Activated CD8-positive, alpha-beta memory T cell treated with anti-CD3 and anti-CD28 coated beads, Interleukin-2, amount 50 U/mL, for 1 hour (primary cell): ENCODE measurements around the gene CCL7.
"Not testable (repeated sequence)": the region's sequence is repeated elsewhere in the genome, so short reads cannot be mapped to it uniquely, and the experiment has no call there.

Source experiments
- DNase-seq: peaks from one replicate; pipeline ENCODE4 v3.0.0-alpha.2; 2020; ENCODE audit errors: extremely low read depth

The CCL7 gene

GRCh38 chr17:34269969-34270368, at the start of gene CCL7:
Gene CCL7, plus strand, starts transcription at chr17:34270221. Its CDS starts 70 bp downstream, at chr17:34270291.
- DNase-seq = no peak

GRCh38 chr17:34220752-34221395, 49.1 kb upstream of the CCL7 start:
- no peak for DNase-seq

- no peak for DNase-seq
These were observed 48.6 kb upstream of the CCL7 start for GRCh38 chr17:34221411-34221810.

GRCh38 chr17:34222722-34223497, 47.1 kb upstream of the CCL7 start:
- DNase-seq = no peak

- no peak for DNase-seq
These were observed 45.0 kb upstream of the CCL7 start for GRCh38 chr17:34225046-34225445.

GRCh38 chr17:34226011-34226743, 43.8 kb upstream of the CCL7 start:
- no peak for DNase-seq

- no peak for DNase-seq
These were observed 43.3 kb upstream of the CCL7 start for GRCh38 chr17:34226744-34227034.

GRCh38 chr17:34227293-34227692, 42.7 kb upstream of the CCL7 start:
- DNase-seq = not testable (repeated sequence)

- DNase-seq = no peak
These were observed 42.3 kb upstream of the CCL7 start for GRCh38 chr17:34227707-34228106.

GRCh38 chr17:34228781-34229180, 41.2 kb upstream of the CCL7 start:
- no peak for DNase-seq

GRCh38 chr17:34230342-34230741, 39.7 kb upstream of the CCL7 start:
- no peak for DNase-seq

- no peak for DNase-seq
These were observed 35.4 kb upstream of the CCL7 start for GRCh38 chr17:34234616-34235015.

GRCh38 chr17:34235389-34236028, 34.5 kb upstream of the CCL7 start:
- DNase-seq = no peak

- no peak for DNase-seq
These were observed 33.6 kb upstream of the CCL7 start for GRCh38 chr17:34236281-34236892.

- DNase-seq = no peak
These were observed 32.6 kb upstream of the CCL7 start for GRCh38 chr17:34237458-34237857.

GRCh38 chr17:34241062-34241461, 29.0 kb upstream of the CCL7 start:
- no peak for DNase-seq

GRCh38 chr17:34242587-34243363, 27.2 kb upstream of the CCL7 start:
- no peak for DNase-seq

GRCh38 chr17:34243364-34244320, 26.4 kb upstream of the CCL7 start:
- DNase-seq = no peak

- DNase-seq = no peak
These were observed 24.6 kb upstream of the CCL7 start for GRCh38 chr17:34245351-34245905.

GRCh38 chr17:34246446-34246845, 23.6 kb upstream of the CCL7 start:
- DNase-seq = no peak
